Measurements from ENCODE around the gene AKAP13.

GRCh38 chr15:85473455-85473854, 93.1 kb downstream of the AKAP13 start:
- no peak for TF ChIP-seq GATA2 (IDR thresholded peaks at IDR 0.05; ENCODE audit: low read depth, low read length)
- TF ChIP-seq GATA3 (IDR thresholded peaks at IDR 0.05; ENCODE audit: low read depth, low read length): no peak
